Measurements from ENCODE around the gene CCDC148. TPM values are rescaled to one million over a fixed set of nuclear protein-coding genes. Genes with fewer than 3 reads are reported as not detected.
"Not testable (repeated sequence)": the region's sequence is repeated elsewhere in the genome, so short reads cannot be mapped to it uniquely, and the experiment has no call there.

Gene CCDC148
- total RNA-seq, 1 experiment from 2014 or later = not detected

GRCh38 chr2:158460632-158461297 is 4.2 kb upstream of the CCDC148 start:
- DNase-seq = no peak
- peaks cover 3% of the 10 kb centered on the region for H3K36me3 ChIP-seq
- no peaks in the 10 kb centered on the region for H3K9me3 ChIP-seq
- peaks cover under 1% of the 10 kb centered on the region; the same call in 1 of the 2 replicates for H3K27me3 ChIP-seq
- H3K4me3 ChIP-seq = no peak overlapping the region

GRCh38 chr2:158459161-158460003 is 2.8 kb upstream of the CCDC148 start:
- peak overlapping the region; percentile 77 for H3K4me3 ChIP-seq
- no peak for DNase-seq

GRCh38 chr2:158458617-158458920 is 2.0 kb upstream of the CCDC148 start:
- DNase-seq = no peak
- peaks cover 3% of the 10 kb centered on the region for H3K36me3 ChIP-seq
- H3K4me3 ChIP-seq = peak overlapping the region; percentile 77
- no peaks in the 10 kb centered on the region for H3K9me3 ChIP-seq
- H3K27me3 ChIP-seq = peaks cover 3% of the 10 kb centered on the region; the same call in 1 of the 2 replicates

More at GRCh38 chr2:158459161-158460003, 2.8 kb upstream of the CCDC148 start:
- no peaks in the 10 kb centered on the region for H3K9me3 ChIP-seq
- H3K27me3 ChIP-seq = peaks cover 3% of the 10 kb centered on the region; the same call in 1 of the 2 replicates
- H3K36me3 ChIP-seq = peaks cover 3% of the 10 kb centered on the region

- peaks cover 3% of the 10 kb centered on the region; the same call in 1 of the 2 replicates for H3K27me3 ChIP-seq
- no peaks in the 10 kb centered on the region for H3K9me3 ChIP-seq
- peaks cover 3% of the 10 kb centered on the region for H3K36me3 ChIP-seq
- peak; percentile 59 for DNase-seq
- peak overlapping the region; percentile 77 for H3K4me3 ChIP-seq
Observed at GRCh38 chr2:158457826-158458616, 1.5 kb upstream of the CCDC148 start.

- H3K4me3 ChIP-seq = peak overlapping the region; percentile 77
- H3K27me3 ChIP-seq = peaks cover 3% of the 10 kb centered on the region; the same call in 1 of the 2 replicates
- no peaks in the 10 kb centered on the region for H3K9me3 ChIP-seq
- peaks cover 3% of the 10 kb centered on the region for H3K36me3 ChIP-seq
- peak; percentile 71 for DNase-seq
Observed at GRCh38 chr2:158457092-158457825, 706 bp upstream of the CCDC148 start.

GRCh38 chr2:158443606-158444005 is 12.9 kb downstream of the CCDC148 start:
- Histone ChIP-seq H3K4me3 (no peak overlapping the region), H3K27me3 (no peaks in the 10 kb centered on the region), H3K9me3 (no peaks in the 10 kb centered on the region), H3K36me3 (no peaks in the 10 kb centered on the region)
- DNase-seq = no peak

- not testable (repeated sequence) for H3K27me3 ChIP-seq, H3K4me3 ChIP-seq, DNase-seq, H3K36me3 ChIP-seq, H3K9me3 ChIP-seq
Observed at GRCh38 chr2:158439062-158439461, 17.5 kb downstream of the CCDC148 start.

- not testable (repeated sequence) for H3K36me3 ChIP-seq, H3K9me3 ChIP-seq, H3K4me3 ChIP-seq, H3K27me3 ChIP-seq, DNase-seq
Observed at GRCh38 chr2:158433716-158434115, 22.8 kb downstream of the CCDC148 start.

- H3K4me3 ChIP-seq = no peak overlapping the region
- no peaks in the 10 kb centered on the region for H3K36me3 ChIP-seq
- H3K9me3 ChIP-seq = 0 out of 2 replicates have a peak, but pooled peaks cover 2% of the 10 kb centered on the region
- no peak for DNase-seq
- H3K27me3 ChIP-seq = no peaks in the 10 kb centered on the region
Observed at GRCh38 chr2:158432117-158432516, 24.4 kb downstream of the CCDC148 start.

- Histone ChIP-seq H3K9me3 (peaks cover 6% of the 10 kb centered on the region), H3K4me3 (no peak overlapping the region), H3K27me3 (no peaks in the 10 kb centered on the region), H3K36me3 (no peaks in the 10 kb centered on the region)
- no peak for DNase-seq
Observed at GRCh38 chr2:158414538-158414937, 42.0 kb downstream of the CCDC148 start.

- no peak for DNase-seq
- Histone ChIP-seq H3K4me3 (no peak overlapping the region), H3K9me3 (peaks cover 6% of the 10 kb centered on the region)
Observed at GRCh38 chr2:158413581-158413980, 43.0 kb downstream of the CCDC148 start.

GRCh38 chr2:158412206-158412605 is 44.3 kb downstream of the CCDC148 start:
- Histone ChIP-seq H3K4me3 (no peak overlapping the region), H3K27me3 (no peaks in the 10 kb centered on the region), H3K9me3 (peaks cover 6% of the 10 kb centered on the region), H3K36me3 (no peaks in the 10 kb centered on the region)
- no peak for DNase-seq

More at GRCh38 chr2:158413581-158413980, 43.0 kb downstream of the CCDC148 start:
- H3K36me3 ChIP-seq = no peaks in the 10 kb centered on the region
- no peaks in the 10 kb centered on the region for H3K27me3 ChIP-seq

- DNase-seq = no peak
- no peak overlapping the region for H3K4me3 ChIP-seq
- peaks cover 6% of the 10 kb centered on the region for H3K9me3 ChIP-seq
- H3K27me3 ChIP-seq = no peaks in the 10 kb centered on the region
- H3K36me3 ChIP-seq = no peaks in the 10 kb centered on the region
Observed at GRCh38 chr2:158411748-158412147, 44.8 kb downstream of the CCDC148 start.

GRCh38 chr2:158410132-158410531 is 46.4 kb downstream of the CCDC148 start:
- no peak for DNase-seq
- Histone ChIP-seq H3K36me3 (no peaks in the 10 kb centered on the region), H3K4me3 (no peak overlapping the region), H3K9me3 (peaks cover 6% of the 10 kb centered on the region), H3K27me3 (no peaks in the 10 kb centered on the region)

GRCh38 chr2:158407031-158407430 is 49.5 kb downstream of the CCDC148 start:
- H3K36me3 ChIP-seq = no peaks in the 10 kb centered on the region
- no peaks in the 10 kb centered on the region for H3K27me3 ChIP-seq
- H3K4me3 ChIP-seq = no peak overlapping the region
- DNase-seq = no peak
- H3K9me3 ChIP-seq = peaks cover 6% of the 10 kb centered on the region

GRCh38 chr2:158405341-158405740 is 51.2 kb downstream of the CCDC148 start:
- Histone ChIP-seq H3K27me3 (no peaks in the 10 kb centered on the region), H3K9me3 (peaks cover 4% of the 10 kb centered on the region; the same call in 1 of the 2 replicates), H3K4me3 (no peak overlapping the region), H3K36me3 (no peaks in the 10 kb centered on the region)
- DNase-seq = no peak

Data from MG63 (cell line).